VCaP (cell line): Measurements from ENCODE around the gene FLNA.
"Not testable (repeated sequence)": the region's sequence is repeated elsewhere in the genome, so short reads cannot be mapped to it uniquely, and the experiment has no call there.

Experiments
- H3K27ac ChIP-seq: fragments of 450-650 bp; 2 replicates; pipeline ENCODE4 v1.5.1; 2017
- CTCF ChIP-seq: fragments of 450-650 bp; conservative IDR thresholded peaks from 2 replicates; pipeline ENCODE4 v1.5.1; 2017; ENCODE audit warnings: mild to moderate bottlenecking, moderate library complexity

Gene FLNA

GRCh38 chrX:154396973-154397887 is 22.8 kb upstream of the FLNA start:
- TF ChIP-seq CTCF, result no peak
- H3K27ac ChIP-seq, result peak overlapping the region; percentile 97

GRCh38 chrX:154396363-154396762 is 21.9 kb upstream of the FLNA start:
- H3K27ac ChIP-seq, result 0 out of 2 replicates have a peak overlapping the region, but pooled peaks have one; percentile 97

- not testable (repeated sequence) for H3K27ac ChIP-seq
These were observed 15.6 kb upstream of the FLNA start for GRCh38 chrX:154389812-154390747.

GRCh38 chrX:154388649-154389048 is 14.2 kb upstream of the FLNA start:
- not testable (repeated sequence) for H3K27ac ChIP-seq

GRCh38 chrX:154388094-154388493 is 13.7 kb upstream of the FLNA start:
- not testable (repeated sequence) for H3K27ac ChIP-seq

- TF ChIP-seq CTCF, result 0 out of 2 replicates have a peak, but pooled peaks have one; percentile 22
- no peak overlapping the region for H3K27ac ChIP-seq
These were observed 10.0 kb upstream of the FLNA start for GRCh38 chrX:154384284-154384892.

GRCh38 chrX:154383359-154384283 is 9.2 kb upstream of the FLNA start:
- H3K27ac ChIP-seq, result no peak overlapping the region
- TF ChIP-seq CTCF, result no peak

- no peak for TF ChIP-seq CTCF
- no peak overlapping the region for H3K27ac ChIP-seq
These were observed 8.1 kb upstream of the FLNA start for GRCh38 chrX:154382483-154383069.
